ENCODE measurements around the gene EYA2.
"Not testable (repeated sequence)": the region's sequence is repeated elsewhere in the genome, so short reads cannot be mapped to it uniquely, and the experiment has no call there.

Gene EYA2

GRCh38 chr20:47191074-47191673, 296.5 kb downstream of the EYA2 start:
- no peak for DNase-seq

- no peak for DNase-seq
Measured at GRCh38 chr20:47191956-47192355, 297.3 kb downstream of the EYA2 start.

GRCh38 chr20:47195573-47195972, 300.9 kb downstream of the EYA2 start:
- no peak for DNase-seq

- DNase-seq = peak; percentile 87
Measured at GRCh38 chr20:47196091-47197081, 301.7 kb downstream of the EYA2 start.

- peak; percentile 51 for DNase-seq
Measured at GRCh38 chr20:47198254-47198671, 303.6 kb downstream of the EYA2 start.

GRCh38 chr20:47198996-47199552, 304.4 kb downstream of the EYA2 start:
- no peak for DNase-seq

- DNase-seq = no peak
Measured at GRCh38 chr20:47201074-47201730, 306.6 kb downstream of the EYA2 start.

- no peak for DNase-seq
Measured at GRCh38 chr20:47202733-47203667, 308.4 kb downstream of the EYA2 start.

GRCh38 chr20:47204008-47204849, 309.6 kb downstream of the EYA2 start:
- DNase-seq = no peak

GRCh38 chr20:47204850-47205122, 310.1 kb downstream of the EYA2 start:
- not testable (repeated sequence) for DNase-seq

- peak; percentile 78 for DNase-seq
Measured at GRCh38 chr20:47205577-47206123, 311.0 kb downstream of the EYA2 start.

- DNase-seq = not testable (repeated sequence)
Measured at GRCh38 chr20:47206552-47206951, 311.9 kb downstream of the EYA2 start.

- DNase-seq = no peak
Measured at GRCh38 chr20:47206962-47207641, 312.5 kb downstream of the EYA2 start.

GRCh38 chr20:47208534-47209174, 314.0 kb downstream of the EYA2 start:
- DNase-seq = no peak

GRCh38 chr20:47209982-47210381, 315.3 kb downstream of the EYA2 start:
- no peak for DNase-seq

GRCh38 chr20:47210470-47210869, 315.8 kb downstream of the EYA2 start:
- DNase-seq = no peak

- DNase-seq = no peak
Measured at GRCh38 chr20:47211036-47211435, 316.4 kb downstream of the EYA2 start.

GRCh38 chr20:47212606-47213207, 318.1 kb downstream of the EYA2 start:
- DNase-seq = no peak

- no peak for DNase-seq
Measured at GRCh38 chr20:47213966-47214365, 319.3 kb downstream of the EYA2 start.

Measured in activated CD4-positive, alpha-beta T cell treated with anti-CD3 and anti-CD28 coated beads, Interleukin-2, Interleukin-6, amounts not matched to agents 100 ng/mL and 50 ng/mL, durations not matched to agents 16 hours and 8 hours (primary cell).